22Rv1 (cell line): ENCODE results near the gene ITPR1.

Experiments used
- H3K27ac ChIP-seq: fragments of 450-650 bp; 2 replicates; pipeline ENCODE4 v1.5.1; 2017
- ZFX ChIP-seq: fragments of 450-650 bp; IDR thresholded peaks from 2 replicates; pipeline ENCODE4 v1.6.1; 2017; ENCODE audit warnings: antibody characterized with exemption, borderline replicate concordance
- TF ChIP-seq, protein P1 (sequence below): fragments of 450-650 bp; IDR thresholded peaks from 2 replicates; pipeline ENCODE4 v1.5.1; 2017; ENCODE audit warnings: mild to moderate bottlenecking

ITPR1 gene

DNA sequence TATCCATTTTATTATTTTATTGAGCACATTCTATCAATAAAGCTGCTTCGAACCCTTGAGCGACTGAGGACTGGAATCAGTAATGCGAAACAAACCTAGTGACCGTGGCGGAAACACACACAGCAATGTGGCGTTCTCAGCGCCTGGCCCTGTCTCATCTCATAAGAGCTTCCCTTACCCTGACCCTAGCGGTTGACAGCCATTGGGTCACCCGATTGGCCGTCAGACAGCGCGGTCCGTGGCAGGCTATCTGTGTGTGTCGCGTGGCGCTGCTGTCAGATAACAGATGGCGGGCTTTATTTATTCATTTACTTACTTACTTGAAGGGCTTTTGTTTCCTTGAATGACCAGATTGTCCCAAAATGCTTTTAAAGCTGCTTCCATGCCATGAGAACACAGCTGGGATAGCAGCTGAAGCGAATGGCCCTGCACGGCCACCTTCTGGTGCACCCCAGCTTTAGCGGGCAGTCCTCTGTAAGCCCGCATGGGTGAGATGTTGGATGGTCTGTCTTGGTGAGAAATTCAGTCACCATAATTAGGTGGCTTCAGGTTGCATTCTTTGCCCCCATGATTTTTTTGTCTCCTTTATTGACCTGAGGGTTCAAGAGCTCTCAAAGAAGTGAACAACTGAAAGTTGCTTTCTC, 270.6 kb downstream of the ITPR1 start:
- no peak overlapping the region for H3K27ac ChIP-seq
- no peak for TF ChIP-seq ZFX
- TF ChIP-seq, protein P1, sequence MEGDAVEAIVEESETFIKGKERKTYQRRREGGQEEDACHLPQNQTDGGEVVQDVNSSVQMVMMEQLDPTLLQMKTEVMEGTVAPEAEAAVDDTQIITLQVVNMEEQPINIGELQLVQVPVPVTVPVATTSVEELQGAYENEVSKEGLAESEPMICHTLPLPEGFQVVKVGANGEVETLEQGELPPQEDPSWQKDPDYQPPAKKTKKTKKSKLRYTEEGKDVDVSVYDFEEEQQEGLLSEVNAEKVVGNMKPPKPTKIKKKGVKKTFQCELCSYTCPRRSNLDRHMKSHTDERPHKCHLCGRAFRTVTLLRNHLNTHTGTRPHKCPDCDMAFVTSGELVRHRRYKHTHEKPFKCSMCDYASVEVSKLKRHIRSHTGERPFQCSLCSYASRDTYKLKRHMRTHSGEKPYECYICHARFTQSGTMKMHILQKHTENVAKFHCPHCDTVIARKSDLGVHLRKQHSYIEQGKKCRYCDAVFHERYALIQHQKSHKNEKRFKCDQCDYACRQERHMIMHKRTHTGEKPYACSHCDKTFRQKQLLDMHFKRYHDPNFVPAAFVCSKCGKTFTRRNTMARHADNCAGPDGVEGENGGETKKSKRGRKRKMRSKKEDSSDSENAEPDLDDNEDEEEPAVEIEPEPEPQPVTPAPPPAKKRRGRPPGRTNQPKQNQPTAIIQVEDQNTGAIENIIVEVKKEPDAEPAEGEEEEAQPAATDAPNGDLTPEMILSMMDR = no peak

DNA sequence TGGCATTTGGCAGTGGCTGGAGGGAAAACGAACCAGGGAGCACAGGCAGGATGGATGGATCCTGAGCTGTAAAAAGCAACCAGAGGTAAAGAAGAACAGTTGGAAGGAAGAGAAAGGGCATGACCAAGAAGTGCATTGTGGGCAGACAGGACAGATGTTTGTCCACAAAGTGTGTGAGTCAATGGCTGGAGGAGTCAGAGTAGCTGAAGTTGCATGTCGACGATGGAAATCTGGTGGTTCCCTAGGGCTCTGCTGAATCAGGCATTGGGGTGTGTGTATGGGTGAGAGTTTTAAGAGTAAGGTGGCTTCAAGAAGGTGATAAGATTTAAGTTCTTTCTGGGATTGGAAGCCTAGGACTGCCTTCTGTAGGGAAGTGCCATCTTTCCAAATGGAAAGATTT, 272.1 kb downstream of the ITPR1 start:
- H3K27ac ChIP-seq = no peak overlapping the region
- TF ChIP-seq, protein P1 = no peak
- no peak for TF ChIP-seq ZFX

DNA sequence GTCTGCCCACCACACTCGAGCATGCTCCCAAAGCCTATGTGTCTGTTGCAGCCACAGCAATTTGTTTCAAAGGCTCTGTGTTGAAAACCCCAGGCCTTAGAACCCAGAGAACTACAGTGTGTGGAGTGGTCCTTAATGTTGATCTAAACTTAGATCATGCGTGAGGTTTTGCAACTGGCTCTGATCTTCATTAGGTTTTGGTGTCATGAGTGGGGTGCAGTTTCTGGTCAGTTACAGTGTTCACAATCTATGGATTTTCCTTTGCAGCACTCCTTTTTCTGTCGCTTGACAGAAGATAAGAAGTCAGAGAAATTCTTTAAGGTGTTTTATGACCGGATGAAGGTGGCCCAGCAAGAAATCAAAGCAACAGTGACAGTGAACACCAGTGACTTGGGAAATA, 273.1 kb downstream of the ITPR1 start:
- TF ChIP-seq, protein P1 = no peak
- TF ChIP-seq ZFX = no peak
- H3K27ac ChIP-seq = no peak overlapping the region

DNA sequence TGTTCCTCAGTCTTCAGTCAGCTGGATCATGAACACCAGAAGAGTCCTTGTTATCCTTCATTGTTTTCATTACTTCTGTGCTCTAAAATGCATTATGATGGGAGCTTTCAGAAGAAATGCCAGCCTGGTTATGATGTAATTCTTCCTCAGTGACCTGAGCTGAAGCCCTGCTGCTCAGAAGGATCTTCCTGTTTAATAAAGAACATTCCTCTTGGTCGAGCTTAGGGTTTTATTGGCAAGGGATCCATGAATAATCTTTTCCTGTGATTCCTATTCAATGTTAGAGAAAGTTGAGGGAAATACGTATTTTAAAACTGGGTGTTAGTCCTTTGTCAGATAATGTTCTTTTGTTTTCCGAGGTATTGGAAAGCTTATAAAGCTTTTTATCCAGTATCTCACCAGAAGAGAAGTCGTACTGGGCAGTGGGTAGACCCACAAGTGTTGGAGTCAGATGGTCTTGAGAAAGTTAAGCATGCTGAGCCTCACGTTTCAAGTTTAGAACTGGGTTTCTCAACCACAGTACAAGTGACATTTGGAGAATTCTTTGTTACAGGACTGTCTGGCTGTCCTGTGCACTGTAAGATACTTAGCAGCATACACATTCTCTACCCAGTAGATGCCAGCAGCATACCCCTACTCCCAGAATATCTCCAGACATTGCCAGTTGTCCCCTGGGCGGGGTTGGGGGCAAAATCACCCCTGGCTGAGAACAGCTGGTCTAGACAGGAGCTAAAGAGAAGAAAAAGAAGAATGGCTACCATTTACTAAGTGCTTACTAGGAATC, 273.8 kb downstream of the ITPR1 start:
- TF ChIP-seq, protein P1 = no peak

GRCh38 chr3:4768021-4768420, 274.9 kb downstream of the ITPR1 start:
- TF ChIP-seq ZFX = no peak
- TF ChIP-seq, protein P1 = no peak
- no peak overlapping the region for H3K27ac ChIP-seq

More for the DNA sequence above, 273.8 kb downstream of the ITPR1 start:
- no peak overlapping the region for H3K27ac ChIP-seq

- H3K27ac ChIP-seq = no peak overlapping the region
- TF ChIP-seq, protein P1 = no peak
- TF ChIP-seq ZFX = no peak
Observed at GRCh38 chr3:4768521-4768920, 275.4 kb downstream of the ITPR1 start.

DNA sequence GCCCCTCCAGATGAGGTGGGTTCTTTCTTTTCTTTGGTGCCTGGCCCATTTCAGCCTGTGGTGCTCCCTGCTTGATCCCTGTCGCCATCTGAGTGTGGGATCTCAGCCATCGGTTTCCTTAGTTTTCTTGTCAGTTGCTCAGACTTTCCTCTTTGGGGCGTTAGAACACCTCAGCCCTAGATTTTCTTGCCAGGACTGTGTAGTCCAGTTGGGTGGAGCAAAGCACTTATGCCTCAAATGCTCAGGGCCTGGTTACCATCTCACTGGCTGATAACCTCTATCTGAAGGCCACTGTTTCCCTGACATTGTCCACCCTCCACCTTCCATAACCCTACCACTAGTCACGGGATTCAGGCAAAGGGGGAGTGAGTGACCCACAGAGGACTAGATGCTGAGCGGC, 277.4 kb downstream of the ITPR1 start:
- H3K27ac ChIP-seq = no peak overlapping the region
- no peak for TF ChIP-seq ZFX
- TF ChIP-seq, protein P1 = no peak
